ENCODE results near the gene PLCL1.
A peak's percentile ranks its signal among the peaks of the same experiment; 100 is the strongest.

PLCL1 gene

DNA sequence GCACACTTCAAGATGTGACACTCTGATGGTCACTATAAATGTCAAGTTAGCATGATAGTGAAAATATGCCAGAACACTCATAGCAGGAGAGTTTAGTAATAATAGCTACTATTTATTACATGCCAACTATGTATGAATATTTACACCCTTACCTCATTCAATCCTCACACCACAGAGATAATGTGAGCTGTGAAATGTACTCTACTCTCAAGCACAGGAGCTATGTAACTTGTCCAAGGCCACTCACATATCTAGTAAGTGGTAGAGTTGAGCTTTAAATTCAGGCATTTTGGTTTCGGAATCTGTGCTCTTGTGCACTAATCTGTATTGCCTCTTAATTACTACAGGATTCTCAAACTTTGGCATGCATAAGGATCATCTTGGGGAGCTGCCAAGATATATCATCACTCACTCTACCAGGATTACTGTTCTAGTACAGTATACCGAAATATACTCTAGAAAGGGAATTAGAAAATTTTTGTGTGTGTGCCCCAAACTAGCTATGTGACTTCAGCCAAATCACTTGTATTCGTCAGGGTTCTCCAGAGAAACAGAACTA is 154.3 kb downstream of the PLCL1 start:
- DNase-seq: no peak

DNA sequence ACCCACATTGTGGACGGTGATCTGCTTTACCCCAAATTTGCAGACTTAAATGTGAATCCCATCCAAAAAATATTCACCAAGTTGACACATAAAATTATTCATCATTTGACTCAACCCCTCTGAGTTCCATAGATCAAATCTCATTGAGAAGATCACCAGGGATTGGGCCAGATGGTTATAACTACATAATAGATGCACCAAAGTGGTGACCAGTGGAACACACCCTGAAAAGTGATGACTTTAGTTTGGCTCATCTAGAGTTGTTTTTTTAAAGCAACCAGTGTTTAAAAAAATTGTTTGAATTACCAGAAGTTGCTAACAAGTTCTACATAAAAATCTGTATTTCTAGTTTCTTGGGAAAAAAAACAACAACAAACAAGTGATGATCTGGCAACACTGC is 155.0 kb downstream of the PLCL1 start:
- no peak for DNase-seq

DNA sequence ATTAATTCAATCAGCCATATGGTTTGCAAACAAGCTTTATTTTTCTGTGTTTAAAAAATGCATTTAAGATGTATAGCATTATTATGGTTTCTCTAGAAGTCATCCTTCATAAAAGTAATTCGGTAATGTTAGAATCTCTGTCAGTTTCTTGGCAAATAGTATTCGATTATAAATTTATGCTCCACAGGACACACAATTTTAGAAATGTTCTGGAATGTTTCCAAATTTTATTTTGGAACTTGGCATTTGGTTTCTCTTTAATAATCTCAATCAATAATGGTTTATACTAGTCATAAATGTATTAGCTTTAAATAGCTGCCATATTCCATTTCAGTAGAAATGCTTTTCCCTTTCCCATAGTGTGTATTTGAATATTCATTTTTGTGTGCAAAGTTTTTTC is 156.4 kb downstream of the PLCL1 start:
- no peak for DNase-seq

DNA sequence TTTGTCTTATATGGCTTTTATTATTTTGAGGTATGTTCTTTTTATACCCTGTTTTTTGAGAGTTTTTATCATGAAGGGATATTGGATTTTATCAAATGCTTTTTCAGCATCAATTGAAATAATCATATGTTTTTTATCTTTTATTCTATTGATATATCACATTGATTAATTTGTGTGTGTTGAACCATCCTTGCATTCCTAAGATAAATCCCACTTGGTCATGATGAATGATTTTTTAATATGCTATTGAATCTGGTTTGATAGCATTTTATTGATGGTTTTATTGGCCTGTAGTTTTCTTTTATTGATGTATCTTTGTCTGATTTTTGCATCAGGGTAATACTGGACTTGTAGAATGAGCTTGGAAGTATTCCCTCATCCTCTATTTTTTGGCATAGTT is 160.3 kb downstream of the PLCL1 start:
- DNase-seq: no peak

DNA sequence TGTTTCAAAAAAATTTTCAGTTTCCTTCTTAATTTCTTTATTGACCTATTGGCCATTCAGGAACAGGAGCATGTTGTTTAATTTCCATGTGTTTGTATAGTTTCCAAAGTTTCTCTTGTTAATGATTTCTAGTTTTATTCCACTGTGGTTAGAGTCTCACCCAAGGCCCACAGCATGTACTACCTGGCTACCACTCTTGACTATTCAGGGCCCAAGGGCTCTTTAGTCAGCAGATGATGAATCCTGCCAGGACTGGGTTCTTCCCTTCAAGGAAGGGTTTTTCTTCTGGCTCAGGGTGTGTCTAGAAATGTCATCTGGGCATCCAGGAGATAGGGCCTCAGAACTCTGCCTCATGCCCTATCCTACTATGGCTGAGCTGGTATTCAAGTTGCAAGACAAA is 161.4 kb downstream of the PLCL1 start:
- no peak for DNase-seq

DNA sequence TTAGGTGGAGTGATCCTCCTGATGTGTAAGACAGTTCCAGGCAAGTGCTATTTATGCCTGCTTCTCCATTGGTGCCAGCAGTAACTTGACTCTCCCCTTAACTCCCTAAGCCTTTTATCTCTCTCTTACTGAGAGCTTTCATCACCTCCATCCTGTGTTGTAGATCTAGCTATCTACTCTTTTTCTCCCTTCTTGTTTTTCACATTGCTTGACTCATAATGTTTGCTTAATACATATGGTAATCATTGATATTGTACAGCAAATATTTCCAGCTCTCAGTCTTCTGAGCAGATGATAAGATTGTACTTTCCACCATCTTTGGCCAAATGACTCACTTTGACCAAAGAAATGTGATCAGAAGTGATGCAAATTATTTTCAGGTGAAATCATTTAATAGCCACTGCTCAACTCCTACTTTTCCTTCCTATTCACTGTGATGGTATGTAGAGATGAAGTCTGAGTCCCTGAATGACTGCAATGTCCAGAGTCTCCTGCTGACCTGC is 165.0 kb downstream of the PLCL1 start:
- DNase-seq: peak; percentile 59

DNA sequence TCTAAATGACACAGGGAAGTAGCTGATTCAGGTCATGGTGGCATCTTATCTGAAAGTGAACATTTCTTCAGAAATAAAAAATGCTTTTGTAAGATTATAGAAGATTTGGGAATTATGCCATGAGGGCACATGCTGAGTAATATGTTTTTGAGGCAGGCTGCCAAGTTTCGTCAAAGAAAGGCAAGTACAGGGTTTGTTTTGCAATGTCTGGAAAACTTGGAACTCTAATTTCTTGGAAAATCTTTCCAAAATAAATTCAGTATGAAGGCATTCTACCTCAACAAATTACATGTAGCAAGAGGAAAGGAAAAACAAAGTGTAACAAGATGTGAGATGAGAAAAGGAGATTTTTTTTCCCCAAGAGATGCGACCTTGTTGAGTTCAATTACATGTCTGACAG is 167.7 kb downstream of the PLCL1 start:
- DNase-seq: peak; percentile 73

DNA sequence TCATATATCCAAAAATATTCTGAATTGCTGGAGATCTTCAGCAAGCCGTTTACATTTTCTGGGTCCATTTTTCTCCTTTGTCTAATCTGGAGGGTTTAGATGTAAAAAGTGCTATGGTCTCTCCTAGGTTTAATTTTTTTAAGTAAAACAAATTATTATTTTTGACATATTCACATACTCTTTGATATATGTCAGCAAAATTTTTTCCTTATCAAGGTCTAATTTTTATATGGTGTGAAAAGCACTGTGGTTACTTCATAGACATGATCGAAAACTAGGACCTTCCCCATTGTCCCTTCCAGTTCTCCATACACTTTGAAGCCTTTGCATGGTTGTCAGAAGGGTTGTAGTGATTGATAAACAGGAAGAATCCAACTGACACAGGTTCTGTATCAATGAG is 168.2 kb downstream of the PLCL1 start:
- DNase-seq: no peak

DNA sequence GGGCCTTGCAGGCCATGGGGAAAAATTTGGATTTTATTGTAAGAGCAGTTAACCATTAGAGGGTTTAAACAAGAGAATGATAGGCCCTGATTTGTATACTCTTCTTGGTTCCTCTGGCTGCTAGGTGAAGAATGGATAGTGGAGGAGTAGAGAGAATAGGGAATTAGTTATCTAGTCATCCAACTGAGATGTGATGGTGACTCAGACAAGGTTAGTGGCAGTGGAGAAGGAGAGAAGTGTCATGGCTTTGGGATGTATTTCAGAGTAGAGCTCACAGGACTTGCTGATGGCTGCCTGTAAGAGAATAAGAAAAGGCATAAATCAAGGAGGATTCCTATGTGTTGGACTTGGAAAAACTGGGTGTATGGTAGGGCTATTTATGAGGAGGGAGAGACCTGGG is 169.4 kb downstream of the PLCL1 start:
- DNase-seq: no peak

DNA sequence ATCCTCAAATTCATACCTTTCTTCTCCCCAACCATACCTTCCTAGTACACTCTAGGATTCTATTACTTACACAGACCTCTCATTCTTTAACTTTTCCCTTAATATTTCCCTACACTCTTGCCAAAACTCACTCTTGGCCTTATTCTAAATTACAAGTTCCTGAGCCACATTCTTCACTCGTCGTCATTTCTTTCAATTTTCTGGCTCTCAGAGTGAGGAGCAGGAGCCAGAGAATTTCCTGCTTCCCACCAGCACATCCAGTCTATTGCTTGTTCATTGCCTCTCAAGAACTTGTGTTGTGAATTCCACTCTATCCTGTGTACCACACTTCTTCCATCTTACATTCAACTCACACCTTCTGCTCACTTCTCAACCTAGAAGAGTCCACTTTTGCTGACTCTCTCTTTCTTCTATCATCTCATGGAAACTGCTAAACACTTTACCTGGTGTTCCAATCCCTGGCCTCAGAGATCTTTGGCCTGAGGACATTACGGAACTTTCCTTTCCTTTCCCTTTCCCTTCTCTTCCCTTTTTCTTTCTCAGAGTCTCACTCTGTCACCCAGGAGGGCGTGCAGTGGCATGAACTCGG is 171.6 kb downstream of the PLCL1 start:
- no peak for DNase-seq

DNA sequence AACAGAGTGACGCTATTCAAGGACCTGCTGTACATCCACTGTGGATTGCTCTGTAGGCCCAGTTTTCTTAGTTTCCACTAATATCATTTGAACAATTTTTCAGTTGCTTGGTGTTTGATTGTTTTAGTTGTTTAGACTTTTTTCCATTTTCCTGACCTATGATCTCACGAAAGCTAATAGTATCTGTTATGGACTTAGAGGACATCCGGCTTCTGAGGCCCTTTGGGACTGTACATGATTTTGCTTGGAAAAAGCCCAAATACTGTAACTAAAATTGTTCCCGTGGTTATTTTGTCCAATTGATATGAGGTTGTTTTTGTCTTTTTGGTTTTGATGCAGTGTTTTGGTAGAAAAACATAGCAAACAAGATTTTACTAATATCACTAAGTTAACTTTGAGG is 174.6 kb downstream of the PLCL1 start:
- DNase-seq: no peak

DNA sequence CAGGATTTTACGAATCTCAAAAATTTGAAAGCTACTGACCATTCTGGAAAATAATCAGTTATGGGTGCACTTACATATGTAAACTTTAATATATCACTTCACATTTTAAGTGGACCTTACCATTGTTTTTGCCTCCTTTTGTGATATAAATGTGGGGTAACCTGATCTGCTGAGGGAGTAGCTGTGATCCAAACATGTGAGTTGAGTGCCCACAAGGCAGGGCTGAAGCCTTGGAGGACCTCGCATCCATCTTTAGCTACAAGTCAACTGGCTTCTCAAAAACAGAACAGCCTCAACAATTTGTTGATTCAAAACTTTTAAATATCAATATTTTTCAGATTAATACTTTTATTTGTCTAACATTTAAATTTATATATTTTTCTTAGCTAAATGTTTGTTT is 178.2 kb downstream of the PLCL1 start:
- DNase-seq: no peak

DNA sequence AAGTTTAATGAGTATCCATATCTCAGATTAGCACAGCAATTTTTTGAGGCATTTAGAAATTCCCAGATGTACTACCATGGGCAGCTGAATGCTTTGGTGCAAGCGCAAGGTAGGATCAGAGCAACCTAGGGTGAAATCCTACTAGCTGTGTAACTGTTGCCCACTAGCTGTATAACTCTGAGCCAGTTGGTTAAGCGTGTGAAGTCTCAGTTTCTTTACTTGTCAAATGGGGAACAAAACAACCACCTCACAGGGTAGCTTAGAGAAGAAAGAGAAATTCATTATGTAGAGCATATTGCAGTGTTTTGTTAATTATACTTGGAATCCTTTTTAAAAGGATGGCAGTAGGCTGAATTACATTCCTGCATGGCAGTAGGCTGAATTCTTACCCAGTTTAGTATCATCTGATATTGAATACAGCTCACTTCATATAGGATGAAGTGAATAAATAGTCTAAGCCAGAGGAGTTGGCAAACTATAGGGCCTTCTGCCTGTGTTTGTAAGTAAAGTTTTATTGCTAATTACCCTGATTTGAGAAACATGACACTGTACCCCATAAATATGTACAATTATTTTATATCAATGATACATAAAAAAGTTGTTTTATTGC is 180.7 kb downstream of the PLCL1 start:
- no peak for DNase-seq

DNA sequence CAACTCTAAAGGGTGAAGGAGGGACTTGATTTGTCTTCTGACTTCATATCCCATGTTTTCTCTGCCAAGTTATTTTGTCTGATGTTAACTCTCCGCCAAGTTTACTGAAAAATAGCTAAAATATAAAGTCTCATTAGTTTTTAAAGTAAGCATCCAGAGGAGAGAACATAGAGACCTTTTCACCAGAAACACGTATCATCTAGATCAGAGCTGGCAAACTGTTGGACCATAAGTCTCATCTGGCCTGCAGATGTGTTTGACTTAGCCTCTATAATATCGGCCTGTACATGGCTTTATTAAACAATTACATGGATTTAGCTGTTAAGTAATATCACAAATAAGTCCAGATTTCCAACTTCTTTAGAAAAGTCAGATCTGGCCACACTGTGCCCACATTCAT is 182.6 kb downstream of the PLCL1 start:
- no peak for DNase-seq

DNA sequence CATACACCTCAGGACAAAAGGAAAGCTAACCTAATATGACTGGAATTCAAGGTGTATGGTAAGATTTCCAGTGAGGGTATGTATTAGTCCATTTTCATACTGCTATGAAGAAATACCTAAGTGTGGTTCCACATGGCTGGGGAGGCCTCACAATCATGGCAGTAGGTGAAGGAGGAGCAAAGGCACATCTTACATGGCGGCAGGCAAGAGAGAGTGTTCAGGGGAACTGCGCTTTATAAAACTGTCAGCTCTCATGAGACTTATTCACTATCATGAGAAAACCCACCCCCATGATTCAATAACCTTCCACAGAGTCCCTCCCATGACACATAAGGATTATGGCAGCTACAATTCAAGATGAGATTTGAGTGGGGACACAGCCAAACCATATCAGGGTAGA is 186.0 kb downstream of the PLCL1 start:
- DNase-seq: no peak

DNA sequence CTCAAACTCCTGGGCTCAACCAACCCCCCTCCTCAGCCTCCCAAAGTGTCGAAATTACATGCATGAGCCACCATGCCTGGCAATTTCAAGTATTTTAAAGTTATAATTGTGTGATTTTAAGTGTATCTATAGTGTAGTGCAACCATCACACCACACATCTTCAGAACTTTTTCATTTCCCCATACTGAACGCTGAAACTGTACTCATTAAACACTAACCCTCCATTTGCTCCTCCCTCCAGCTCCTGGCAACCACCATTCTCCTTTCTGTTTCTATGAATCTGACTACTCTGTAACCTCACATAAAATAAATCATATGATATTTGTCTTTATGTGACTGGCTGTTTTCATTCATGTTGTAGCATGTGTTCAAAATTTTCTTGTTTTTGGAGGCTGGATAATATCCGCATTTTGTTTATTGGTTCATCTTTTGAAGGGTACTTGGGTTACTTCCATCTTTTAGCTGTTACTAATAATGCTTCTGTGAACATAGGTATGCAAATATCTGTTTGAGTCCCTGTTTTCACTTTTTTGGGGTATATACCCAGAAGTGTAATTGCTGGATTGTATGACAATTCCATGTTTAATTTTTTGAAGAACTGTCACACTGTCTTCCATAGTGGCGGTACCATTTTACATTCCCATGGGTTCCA is 188.2 kb downstream of the PLCL1 start:
- no peak for DNase-seq

DNA sequence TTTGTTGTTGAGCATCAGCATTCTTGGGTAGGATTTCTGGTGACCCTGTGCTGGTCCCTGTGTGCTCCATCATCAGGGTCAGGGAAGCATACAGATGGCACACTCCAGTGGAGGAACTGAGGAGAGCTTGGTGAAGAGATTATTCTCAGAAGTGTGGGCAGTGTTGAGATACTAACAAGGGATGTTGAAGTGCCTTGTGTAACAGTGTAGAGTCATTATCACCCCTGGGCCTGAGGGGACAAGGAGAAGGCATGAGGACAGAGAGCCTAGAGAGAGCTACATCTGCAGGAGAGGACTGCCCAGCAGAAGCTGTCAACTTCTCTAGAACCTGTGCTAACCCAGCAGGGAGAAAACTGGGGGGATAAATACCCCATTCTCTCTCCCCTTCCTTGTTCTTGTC is 189.0 kb downstream of the PLCL1 start:
- no peak for DNase-seq

DNA sequence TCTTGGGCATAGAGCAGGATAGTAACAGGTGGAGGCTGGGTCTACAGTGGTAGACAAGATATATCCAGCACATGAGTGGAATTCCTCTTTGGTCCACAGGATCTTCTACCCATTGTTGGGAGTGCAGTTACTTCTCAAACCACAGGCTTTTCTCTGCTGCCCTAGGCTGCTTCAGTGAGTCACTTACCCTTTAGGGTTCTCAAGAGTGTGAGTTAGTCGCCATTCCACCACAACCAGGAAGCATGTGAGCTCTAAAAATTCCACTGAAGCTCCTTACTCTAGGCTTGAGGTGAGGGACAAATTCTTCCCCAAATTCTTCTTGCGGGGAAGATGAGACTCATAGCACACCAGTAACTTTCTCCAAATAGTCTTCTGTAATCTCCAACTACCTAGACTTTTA is 189.4 kb downstream of the PLCL1 start:
- DNase-seq: peak; percentile 35

DNA sequence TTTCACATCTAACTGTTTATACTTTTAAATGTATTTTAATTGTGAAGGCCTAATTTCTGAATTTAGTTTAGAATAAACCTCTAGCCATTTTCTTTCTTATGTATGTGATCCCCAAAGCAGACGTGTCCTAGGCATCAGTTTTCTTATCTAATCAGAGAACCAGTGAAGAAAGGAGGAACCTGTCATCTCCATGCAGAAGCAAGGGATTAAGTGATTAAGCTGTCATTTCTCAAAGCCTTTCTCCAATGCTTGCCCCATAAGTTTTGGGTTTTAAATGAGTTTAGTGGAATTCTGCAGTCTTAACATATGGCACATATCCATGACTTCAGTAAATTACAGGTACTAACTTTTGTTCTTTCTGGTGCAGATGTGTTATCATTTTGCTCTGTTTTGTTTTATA is 190.4 kb downstream of the PLCL1 start:
- DNase-seq: no peak

DNA sequence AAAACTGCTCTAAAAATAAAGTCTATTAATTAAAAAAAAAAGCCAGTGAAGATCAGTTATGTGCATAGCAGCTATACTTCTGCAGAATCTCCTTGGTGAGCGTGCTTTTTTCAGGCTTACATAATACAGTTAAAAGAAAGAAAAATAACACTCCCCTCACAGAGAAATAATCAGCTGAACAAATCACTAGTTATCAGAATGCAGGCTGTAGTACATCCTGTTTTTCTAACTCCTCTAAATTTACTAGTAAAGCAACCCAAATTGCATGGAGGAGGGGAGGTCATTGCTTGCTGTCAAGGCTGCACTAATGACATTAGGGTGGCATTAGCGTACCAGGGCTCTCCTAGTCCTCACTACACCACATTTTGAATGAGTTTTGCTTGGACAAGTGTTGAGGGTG is 192.2 kb downstream of the PLCL1 start:
- DNase-seq: no peak

DNA sequence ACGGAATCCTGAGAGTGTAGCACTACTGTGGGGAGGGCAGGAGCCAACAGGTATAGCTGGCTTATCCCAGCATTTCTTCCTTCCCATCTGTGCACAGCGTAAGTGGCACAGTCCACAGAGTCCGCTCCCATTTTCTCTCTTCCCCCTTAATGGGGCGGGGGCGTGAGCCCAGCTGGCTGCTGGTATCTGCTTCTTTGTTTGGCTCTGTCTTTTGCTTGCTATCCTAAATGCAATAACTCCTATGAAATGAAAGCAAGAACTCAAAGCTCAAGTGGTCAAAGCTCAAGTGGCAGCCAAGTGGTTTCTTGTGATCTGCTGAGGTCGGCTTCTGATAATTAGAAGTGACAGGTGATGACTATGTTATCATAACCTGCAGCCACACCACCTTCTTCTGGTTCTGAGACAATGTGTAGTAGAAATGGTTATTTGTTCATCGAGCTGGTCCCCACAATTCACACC is 192.7 kb downstream of the PLCL1 start:
- no peak for DNase-seq

DNA sequence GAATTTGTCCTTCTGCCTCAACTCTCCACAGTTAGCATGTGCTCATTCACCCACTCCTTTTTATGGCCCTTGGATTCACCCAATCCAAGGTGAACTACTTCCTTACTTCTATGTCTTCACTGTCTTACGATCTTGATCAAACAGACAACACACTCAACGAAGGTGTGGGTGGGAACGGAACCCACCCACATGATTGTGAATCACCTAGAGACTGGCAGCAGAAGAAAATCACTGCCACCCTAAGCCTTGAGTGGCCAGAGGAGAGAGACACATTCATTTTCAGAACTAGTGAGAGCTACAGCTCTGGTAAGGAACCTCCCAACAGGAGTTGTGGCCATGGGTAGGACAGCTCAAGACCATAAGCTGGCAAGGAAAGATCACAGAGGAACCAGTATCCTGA is 194.3 kb downstream of the PLCL1 start:
- no peak for DNase-seq

DNA sequence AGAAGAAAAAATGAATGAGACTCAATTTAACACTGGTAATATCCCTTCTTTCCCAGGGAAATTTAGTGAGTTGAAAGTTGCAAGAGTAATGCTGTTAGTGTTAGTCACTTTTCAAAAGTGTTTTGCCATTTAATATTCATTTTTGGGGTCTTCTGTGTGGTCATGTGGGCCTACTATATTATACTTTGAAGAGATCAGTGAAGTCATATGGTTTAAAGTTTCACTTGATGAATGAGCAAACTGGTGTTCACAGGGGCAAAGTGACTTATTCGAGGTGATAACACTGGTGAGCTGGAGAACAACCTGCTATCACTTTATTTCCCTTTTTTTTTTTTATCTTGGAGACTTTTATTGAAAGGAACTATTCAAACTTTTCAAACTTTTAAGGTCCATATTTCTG is 196.0 kb downstream of the PLCL1 start:
- DNase-seq: no peak

DNA sequence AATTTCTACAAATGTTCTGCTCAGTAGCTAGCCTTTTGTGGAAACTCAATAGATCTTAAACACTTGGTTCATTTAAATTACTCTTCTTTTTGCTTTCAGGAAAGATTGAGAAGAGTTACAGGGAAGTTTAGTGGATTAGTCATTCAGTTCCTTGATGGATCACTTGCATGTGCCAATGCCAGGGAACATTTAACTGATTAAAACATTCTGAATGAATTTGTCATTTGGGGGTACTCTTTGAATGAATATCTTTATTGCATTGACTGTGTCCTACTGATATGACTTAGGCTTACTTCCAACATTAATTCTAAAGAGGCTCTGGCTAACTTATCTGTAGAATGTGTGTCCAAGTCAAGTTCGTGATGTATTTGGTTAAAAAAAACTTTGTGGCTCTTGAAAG is 199.8 kb downstream of the PLCL1 start:
- peak; percentile 1 for DNase-seq

Data from fibroblast of skin of back (primary cell).